Psoas muscle (tissue), 8 donors: ENCODE data around the gene DPH1. TPM values are rescaled to one million over a fixed set of nuclear protein-coding genes. Genes with fewer than 3 reads are reported as not detected.

ENCODE experiments used
- ATAC-seq, 4 donors: fragments of 200-7000 bp; cut with Tn5 transposase; one replicate each; pipeline ENCODE4 v1.9.1; 2020; ENCODE audit warnings: moderate library complexity in 3 of 4, mild to moderate bottlenecking in 2 of 4
- DNase-seq, 2 donors: peaks; one replicate each; pipeline ENCODE4 v3.0.0-alpha.2; 2020
- H3K27ac ChIP-seq: fragments of 200-600 bp; one replicate; pipeline ENCODE4 v1.8.0; 2022
- H3K27me3 ChIP-seq, 3 donors: fragments of 200-600 bp in 1 of 3; one replicate each; pipeline versions ENCODE4 v1.6.1 to v1.8.0; 2013 to 2022; ENCODE audit warnings: low read length in 2 of 3, mild to moderate bottlenecking in 2 of 3, moderate library complexity in 1 of 3; ENCODE audit not compliant: insufficient read depth in 3 of 3
- H3K36me3 ChIP-seq, 2 donors: fragments of 200-600 bp in 1 of 2; one replicate each; pipeline versions ENCODE4 v1.6.1 to v1.8.0; 2013 to 2022; ENCODE audit warnings: low read depth in 1 of 2, mild to moderate bottlenecking in 1 of 2, moderate library complexity in 1 of 2; ENCODE audit not compliant: insufficient read depth in 1 of 2
- H3K4me1 ChIP-seq: fragments of 200-600 bp; one replicate; pipeline ENCODE4 v1.8.0; 2022
- H3K4me3 ChIP-seq: fragments of 200-600 bp; one replicate; pipeline ENCODE4 v1.8.0; 2022; ENCODE audit warnings: mild to moderate bottlenecking
- H3K9me3 ChIP-seq: fragments of 200-600 bp; one replicate; pipeline ENCODE4 v1.8.0; 2022
- CTCF ChIP-seq: fragments of 200-600 bp; IDR thresholded peaks from one replicate; pipeline ENCODE4 v1.8.0; 2022; ENCODE audit warnings: antibody characterized with exemption
- WGBS, 3 donors: extraction: QIAGEN DNeasy Blood & Tissue Kit; methylation state at CpG; one replicate each; pipeline versions ENCODE4 v1.1.6 to v1.1.7; 2013; 5-methylcytosine and 5-hydroxymethylcytosine counted together
- intact Hi-C, 2 donors: fragments of 100-400 bp; cut with DNase I; formaldehyde crosslinking; loops; one replicate each; pipeline versions ENCODE4 v1.11.0 to v1.14.2; 2022
- polyA plus RNA-seq, 3 donors: library from polyadenylated mRNA; stranded (reverse); fragments of 200-250 nt; gene quantifications; one replicate each; pipeline ENCODE4 v1.2.3, GENCODE V29; 2013
- total RNA-seq, 4 donors: library from RNA; stranded (reverse); fragmentation: NEBNext Ultra II Directional in 2 of 4; extraction: Animal tissue kit (Norgen Biotek cat#: 25700) in 2 of 4; gene quantifications; one replicate each; pipeline versions ENCODE4 v1.2.1 to v1.2.4, GENCODE V29; 2021 to 2023
- donor health status: healthy with polysubstance abuse.
- donor health status: DM: no; HTN: no; CAD: no; lungs with moderate emphysema.
- donor health status: Bipolar disorder and iron deficiency.
- donor health status: healthy.
- donor health status: DM: yes; HTN: yes; CAD: no.
- donor health status: DM: no; HTN: no; CAD: no.
- donor health status: DM: no; HTN: no; CAD: no.
- donor health status: DM: yes; HTN: yes; CAD: no.

The DPH1 gene
- total and polyA plus RNA-seq, 7 donors, result 13.5 to 73.4 (median 40.6) TPM

GRCh38 chr17:2050300-2051060 is 20.5 kb downstream of the DPH1 start:
- DNase-seq (peak; percentile 74 to 81), ATAC-seq (peak; percentile 31 to 56 (median 50))
- no peak for TF ChIP-seq CTCF
- peak overlapping the region; percentile 70 for H3K4me3 ChIP-seq
- 1% methylated on average over 37 to 88 of the region's 88 CpGs for WGBS, 3 donors
- H3K27me3 ChIP-seq, result peaks cover 0 to 34% (median 5%) of the 10 kb centered on the region in 3 donors
- no peak overlapping the region for H3K27ac ChIP-seq
- peaks cover 11% of the 10 kb centered on the region for H3K4me1 ChIP-seq
- no peaks in the 10 kb centered on the region for H3K36me3 ChIP-seq
- intact Hi-C loops, result no loop called here
- H3K9me3 ChIP-seq, result no peaks in the 10 kb centered on the region

DNA sequence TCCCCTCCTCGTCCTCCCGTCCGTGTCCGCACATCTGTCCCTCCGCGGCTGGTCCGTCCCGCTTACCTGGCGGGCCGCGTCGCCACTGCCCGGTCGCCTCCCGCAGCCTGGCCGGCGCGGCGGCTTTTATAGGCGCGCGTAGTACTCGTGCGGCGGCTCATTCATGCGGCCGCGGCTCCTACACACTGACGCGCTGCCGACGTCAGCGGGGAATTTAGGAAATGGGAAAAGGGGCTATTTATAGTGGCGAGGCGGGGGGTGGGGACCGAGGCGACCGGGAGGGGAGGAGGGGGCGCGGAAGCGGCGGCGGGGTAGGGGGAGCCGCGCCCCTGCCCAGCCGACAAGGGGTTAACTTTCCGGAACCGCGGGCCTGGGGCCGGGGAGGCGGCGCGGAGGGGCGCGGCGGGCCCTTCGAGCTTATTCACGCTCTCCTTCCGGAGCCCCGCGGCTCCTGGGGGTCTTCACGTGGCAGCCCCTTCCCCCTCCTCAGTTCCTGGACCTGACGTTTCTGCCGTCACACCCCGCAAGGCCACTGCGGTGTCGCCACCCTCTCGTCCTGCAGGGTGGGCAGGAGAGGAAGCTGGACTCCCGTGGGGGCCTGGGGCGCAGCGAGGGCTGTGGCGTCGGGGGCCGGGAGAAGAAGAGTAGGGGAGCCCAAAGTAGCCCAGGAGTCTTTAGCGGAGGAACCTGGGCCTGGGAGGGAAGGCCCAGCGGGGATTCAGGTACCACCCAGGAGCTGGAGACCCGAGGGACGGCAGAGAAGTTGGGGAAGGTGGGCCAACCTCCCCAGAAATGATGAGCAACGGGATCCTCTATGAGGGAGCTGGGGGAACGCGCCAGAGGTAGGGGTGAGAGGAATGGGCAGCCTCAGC is 21.3 kb downstream of the DPH1 start:
- peak overlapping the region; percentile 70 for H3K4me3 ChIP-seq
- H3K9me3 ChIP-seq, result no peaks in the 10 kb centered on the region
- ATAC-seq (no peak), DNase-seq (peak; percentile 26 to 59)
- WGBS, 3 donors, result 7 to 11% (median 8%) methylated on average over 63 to 81 of the region's 81 CpGs
- peaks cover 0 to 34% (median 6%) of the 10 kb centered on the region in 3 donors for H3K27me3 ChIP-seq
- peaks cover 11% of the 10 kb centered on the region for H3K4me1 ChIP-seq
- intact Hi-C loops, result no loop called here
- H3K27ac ChIP-seq, result peak overlapping the region; percentile 2
- no peaks in the 10 kb centered on the region for H3K36me3 ChIP-seq
- no peak for TF ChIP-seq CTCF

- WGBS, 3 donors, result 49 to 61% (median 51%) methylated on average over 14 of the region's 14 CpGs
- H3K4me1 ChIP-seq, result peaks cover 11% of the 10 kb centered on the region
- no peaks in the 10 kb centered on the region for H3K36me3 ChIP-seq
- peaks cover 0 to 34% (median 6%) of the 10 kb centered on the region in 3 donors for H3K27me3 ChIP-seq
- intact Hi-C loops, result no loop called here
- peak; percentile 36 to 62 for DNase-seq
- ATAC-seq, result no peak
- H3K27ac ChIP-seq, result peak overlapping the region; percentile 2
- no peaks in the 10 kb centered on the region for H3K9me3 ChIP-seq
- no peak overlapping the region for H3K4me3 ChIP-seq
- TF ChIP-seq CTCF, result no peak
These were observed 22.1 kb downstream of the DPH1 start for GRCh38 chr17:2051933-2052559.

GRCh38 chr17:2053380-2054261 is 23.7 kb downstream of the DPH1 start:
- intact Hi-C loops, result loop anchor here (1.0 to 2.0 kb wide), 3 partner anchors 191 to 229 kb away; no protein-coding TSS in a partner anchor

More at GRCh38 chr17:2053380-2054261, 23.7 kb downstream of the DPH1 start:
- H3K27ac ChIP-seq, result peak overlapping the region; percentile 62
- H3K36me3 ChIP-seq, result no peaks in the 10 kb centered on the region
- no peaks in the 10 kb centered on the region for H3K9me3 ChIP-seq
- peak; percentile 60 for TF ChIP-seq CTCF
- DNase-seq (peak; percentile 83 to 88), ATAC-seq (peak; percentile 32 to 44 (median 38))
- H3K4me1 ChIP-seq, result peaks cover 11% of the 10 kb centered on the region
- 9 to 11% (median 10%) methylated on average over 66 to 84 of the region's 84 CpGs for WGBS, 3 donors
- H3K27me3 ChIP-seq, result peaks cover 0 to 23% (median 6%) of the 10 kb centered on the region in 3 donors
- peak overlapping the region; percentile 74 for H3K4me3 ChIP-seq
